ENCODE data around the gene TARS1.

TARS1 gene

GRCh38 chr5:33409435-33410170 lies 31.2 kb upstream of the TARS1 start:
- no peak for DNase-seq (ENCODE audit: low read depth)
- H3K4me3 ChIP-seq (ENCODE audit: low read length) = no peak overlapping the region
- TF ChIP-seq, protein P1, sequence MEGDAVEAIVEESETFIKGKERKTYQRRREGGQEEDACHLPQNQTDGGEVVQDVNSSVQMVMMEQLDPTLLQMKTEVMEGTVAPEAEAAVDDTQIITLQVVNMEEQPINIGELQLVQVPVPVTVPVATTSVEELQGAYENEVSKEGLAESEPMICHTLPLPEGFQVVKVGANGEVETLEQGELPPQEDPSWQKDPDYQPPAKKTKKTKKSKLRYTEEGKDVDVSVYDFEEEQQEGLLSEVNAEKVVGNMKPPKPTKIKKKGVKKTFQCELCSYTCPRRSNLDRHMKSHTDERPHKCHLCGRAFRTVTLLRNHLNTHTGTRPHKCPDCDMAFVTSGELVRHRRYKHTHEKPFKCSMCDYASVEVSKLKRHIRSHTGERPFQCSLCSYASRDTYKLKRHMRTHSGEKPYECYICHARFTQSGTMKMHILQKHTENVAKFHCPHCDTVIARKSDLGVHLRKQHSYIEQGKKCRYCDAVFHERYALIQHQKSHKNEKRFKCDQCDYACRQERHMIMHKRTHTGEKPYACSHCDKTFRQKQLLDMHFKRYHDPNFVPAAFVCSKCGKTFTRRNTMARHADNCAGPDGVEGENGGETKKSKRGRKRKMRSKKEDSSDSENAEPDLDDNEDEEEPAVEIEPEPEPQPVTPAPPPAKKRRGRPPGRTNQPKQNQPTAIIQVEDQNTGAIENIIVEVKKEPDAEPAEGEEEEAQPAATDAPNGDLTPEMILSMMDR (IDR thresholded peaks at IDR 0.05; ENCODE audit: insufficient read depth, low read depth, low read length, missing control alignments) = no peak

DNA sequence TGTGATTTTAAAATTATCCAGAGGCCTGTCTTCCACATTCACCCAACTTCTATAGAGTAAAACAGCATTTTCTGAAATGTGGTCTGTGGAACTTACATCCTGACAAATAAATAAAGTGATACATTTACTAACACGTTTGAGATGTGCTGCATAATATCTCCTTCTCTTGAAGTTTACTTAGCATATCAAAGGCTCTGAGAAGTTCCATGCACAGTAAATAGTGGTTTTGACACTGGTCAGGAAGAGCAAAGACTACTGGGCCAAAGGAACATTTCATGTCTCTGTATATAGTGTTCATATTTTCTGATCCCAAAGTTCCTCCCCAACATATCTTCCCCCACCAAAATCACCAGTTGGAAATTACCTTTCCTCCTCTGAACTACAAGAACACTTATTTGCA lies 30.5 kb upstream of the TARS1 start:
- TF ChIP-seq, protein P1 (IDR thresholded peaks at IDR 0.05; ENCODE audit: insufficient read depth, low read depth, low read length, missing control alignments) = no peak
- no peak for DNase-seq (ENCODE audit: low read depth)
- no peak overlapping the region for H3K4me3 ChIP-seq (ENCODE audit: low read length)

- DNase-seq (ENCODE audit: low read depth) = no peak
- TF ChIP-seq, protein P1 (IDR thresholded peaks at IDR 0.05; ENCODE audit: insufficient read depth, low read depth, low read length, missing control alignments) = no peak
- no peak overlapping the region for H3K4me3 ChIP-seq (ENCODE audit: low read length)
Measured at GRCh38 chr5:33411498-33411897, 29.3 kb upstream of the TARS1 start.

- TF ChIP-seq, protein P1 (IDR thresholded peaks at IDR 0.05; ENCODE audit: insufficient read depth, low read depth, low read length, missing control alignments) = no peak
- DNase-seq (ENCODE audit: low read depth) = no peak
- no peak overlapping the region for H3K4me3 ChIP-seq (ENCODE audit: low read length)
Measured at GRCh38 chr5:33415811-33416354, 24.9 kb upstream of the TARS1 start.

DNA sequence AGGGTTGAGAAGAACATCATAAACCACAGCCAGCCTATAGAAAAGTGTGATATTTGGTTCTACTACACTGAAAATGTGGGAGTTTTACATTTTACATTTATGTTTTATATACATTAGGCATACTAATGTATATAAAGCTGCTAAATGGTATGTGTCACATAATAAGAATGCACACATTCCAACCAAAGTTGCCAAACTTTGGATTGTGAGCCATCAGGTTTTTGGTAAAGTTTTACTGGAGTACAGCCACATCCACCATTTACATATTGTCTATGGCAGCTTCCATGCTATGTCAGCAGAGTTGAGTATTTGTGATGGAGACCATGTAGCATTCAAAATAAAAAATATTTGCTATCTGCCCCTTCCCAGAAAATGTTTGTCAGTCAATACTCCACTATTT lies 23.1 kb upstream of the TARS1 start:
- no peak for DNase-seq (ENCODE audit: low read depth)
- TF ChIP-seq, protein P1 (IDR thresholded peaks at IDR 0.05; ENCODE audit: insufficient read depth, low read depth, low read length, missing control alignments) = no peak

GRCh38 chr5:33420946-33421345 lies 19.8 kb upstream of the TARS1 start:
- no peak for DNase-seq (ENCODE audit: low read depth)
- H3K4me3 ChIP-seq (ENCODE audit: low read length) = no peak overlapping the region
- TF ChIP-seq, protein P1 (IDR thresholded peaks at IDR 0.05; ENCODE audit: insufficient read depth, low read depth, low read length, missing control alignments) = no peak

More for the DNA sequence above, 23.1 kb upstream of the TARS1 start:
- no peak overlapping the region for H3K4me3 ChIP-seq (ENCODE audit: low read length)

GRCh38 chr5:33422191-33422590 lies 18.6 kb upstream of the TARS1 start:
- H3K4me3 ChIP-seq (ENCODE audit: low read length) = no peak overlapping the region
- no peak for DNase-seq (ENCODE audit: low read depth)
- TF ChIP-seq, protein P1 (IDR thresholded peaks at IDR 0.05; ENCODE audit: insufficient read depth, low read depth, low read length, missing control alignments) = no peak

All from epithelial cell of esophagus (primary cell).